ENCODE results near the gene HMGCL.

GRCh38 chr1:23836037-23836436 is 10.8 kb upstream of the HMGCL start:
- TF ChIP-seq ZC3H10 (CRISPR knock-in tag; IDR thresholded peaks at IDR 0.05) (no peak), SNAI2 (CRISPR knock-in tag; IDR thresholded peaks at IDR 0.05) (no peak), ZNF70 (CRISPR knock-in tag; IDR thresholded peaks at IDR 0.05) (no peak), ARNTL (CRISPR knock-in tag; IDR thresholded peaks at IDR 0.05; ENCODE audit: borderline replicate concordance, low read depth) (no peak), CREB5 (CRISPR knock-in tag; IDR thresholded peaks at IDR 0.05; ENCODE audit: low read depth) (no peak)
